T-helper 1 cell treated with Interleukin-12 subunit alpha and Interleukin-12 subunit beta and Interleukin-4 antibody, amounts not matched to agents 30 ng/mL and 1 ng/mL, for 36 hours (primary cell): ENCODE results near the gene ATP5PD. TPM values are rescaled to one million over a fixed set of nuclear protein-coding genes. Genes with fewer than 3 reads are reported as not detected.

Experiments used
- intact Hi-C: fragments of 100-400 bp; cut with micrococcal nuclease; formaldehyde crosslinking; loops from one replicate; pipeline ENCODE4 v1.15.1; 2024
- total RNA-seq: library from RNA; stranded (reverse); gene quantifications from 2 replicates; pipeline ENCODE4 v1.2.3, GENCODE V29; 2022

Gene ATP5PD
- 186 and 190 TPM in 2 replicates for total RNA-seq

DNA sequence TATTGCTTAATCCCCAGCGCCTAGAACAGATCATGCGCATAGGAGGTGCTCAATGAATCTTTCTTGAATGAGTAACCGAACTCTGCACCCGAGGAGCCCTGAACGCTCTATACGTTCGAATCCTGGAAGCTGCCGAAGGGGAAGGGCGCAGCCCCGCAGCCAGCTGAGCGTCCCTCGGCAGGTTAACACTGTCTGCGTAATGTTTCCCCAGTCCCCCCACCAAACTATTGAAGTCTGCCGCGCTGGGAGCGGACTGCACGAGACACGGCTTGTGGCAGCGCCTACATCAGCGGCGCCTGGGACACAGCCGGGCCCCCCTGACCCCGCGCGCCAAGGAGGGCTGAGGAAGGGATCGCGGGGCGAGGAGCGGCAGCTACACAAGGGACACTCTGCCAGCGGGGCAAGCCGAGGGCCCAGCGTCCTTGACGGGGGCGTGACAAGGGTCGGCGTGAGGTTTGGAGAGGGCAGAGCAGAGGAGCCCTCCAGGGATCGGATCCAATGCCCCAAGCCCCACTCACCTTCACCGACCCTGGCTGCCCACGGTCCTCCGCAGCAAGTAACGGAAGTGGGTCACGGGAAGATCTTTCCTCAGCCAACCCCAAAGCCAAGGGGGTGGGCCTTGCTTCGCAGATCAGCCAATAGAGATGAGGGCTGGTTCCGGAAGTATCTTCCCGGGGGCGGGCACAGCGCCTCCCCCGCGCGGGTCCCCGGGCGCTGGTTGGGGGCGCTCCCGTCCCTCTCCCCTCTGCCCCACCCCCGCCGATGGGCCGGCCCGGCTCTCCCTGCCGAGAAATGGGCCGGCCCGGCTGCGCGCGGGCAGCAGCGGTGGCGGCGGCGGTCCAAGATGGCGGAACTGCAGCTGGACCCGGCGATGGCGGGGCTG is at the start of gene ATP5PD, which contains the start of gene KCTD2:
ATP5PD (minus strand) TSS at position 563 of the 883 bp plus-strand sequence. CDS start 4,319 bp downstream, outside the sequence.
KCTD2 (plus strand) TSS at position 819 of the 883 bp plus-strand sequence; CDS start at position 845, 26 bp downstream.
- intact Hi-C loops = loop anchor here (1.0 to 5.0 kb wide), 13 partner anchors 12 to 478 kb away; partner anchors contain the start of genes ARMC7, CDR2L, GGA3 and GRB2

DNA sequence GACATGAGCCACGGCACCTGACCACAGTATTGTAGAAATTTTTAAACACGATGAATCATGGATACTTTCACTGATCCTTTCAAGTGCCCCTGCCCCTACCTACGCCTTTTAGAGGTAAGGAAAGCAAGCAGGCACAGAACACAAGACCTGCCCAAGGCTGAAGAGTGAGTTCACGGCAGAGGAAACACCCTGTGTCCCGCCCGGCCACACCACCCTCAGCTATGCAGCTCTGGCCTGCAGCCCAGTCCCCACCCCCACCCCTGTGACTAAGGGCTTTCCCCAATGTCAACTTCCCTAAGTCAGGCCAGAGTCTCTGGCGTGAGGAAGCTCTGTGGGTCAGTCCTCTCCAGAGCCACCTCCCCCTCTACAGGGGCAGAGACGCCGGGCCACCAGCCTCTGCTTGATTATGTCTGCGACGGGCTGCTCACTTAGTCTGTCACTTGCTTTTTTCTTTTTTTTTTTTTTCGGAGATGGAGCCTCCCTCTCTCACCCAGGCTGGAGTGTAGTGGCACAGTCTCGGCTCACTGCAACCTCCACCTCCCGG is 49.4 kb upstream of the ATP5PD start:
- intact Hi-C loops = no loop called here

DNA sequence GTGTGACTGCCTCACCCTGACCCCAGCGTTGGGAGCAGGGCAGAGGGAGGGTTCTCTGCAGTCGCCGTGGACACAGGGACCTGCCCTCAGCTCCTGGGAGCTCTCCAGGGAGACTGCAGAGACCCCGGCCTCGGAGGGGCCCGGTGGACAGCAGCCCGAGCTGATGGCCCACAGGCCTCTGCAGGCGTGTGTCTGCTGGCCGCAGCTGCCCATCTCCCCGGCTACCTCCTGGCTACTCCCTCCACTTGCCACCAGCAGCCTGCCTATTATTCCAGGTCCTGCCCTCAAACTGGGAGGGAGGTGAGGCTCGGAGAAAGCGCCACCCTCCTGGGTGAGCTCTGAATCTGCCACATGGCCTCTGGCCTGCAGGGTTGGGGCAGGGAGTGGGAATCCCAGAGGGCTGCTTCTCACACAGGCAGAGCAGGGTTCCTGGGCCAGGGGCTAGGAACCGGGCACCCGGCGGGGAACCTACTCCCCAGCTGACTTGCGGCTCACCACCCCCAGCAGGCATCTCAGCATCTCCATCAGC is 48.2 kb upstream of the ATP5PD start:
- intact Hi-C loops = no loop called here

DNA sequence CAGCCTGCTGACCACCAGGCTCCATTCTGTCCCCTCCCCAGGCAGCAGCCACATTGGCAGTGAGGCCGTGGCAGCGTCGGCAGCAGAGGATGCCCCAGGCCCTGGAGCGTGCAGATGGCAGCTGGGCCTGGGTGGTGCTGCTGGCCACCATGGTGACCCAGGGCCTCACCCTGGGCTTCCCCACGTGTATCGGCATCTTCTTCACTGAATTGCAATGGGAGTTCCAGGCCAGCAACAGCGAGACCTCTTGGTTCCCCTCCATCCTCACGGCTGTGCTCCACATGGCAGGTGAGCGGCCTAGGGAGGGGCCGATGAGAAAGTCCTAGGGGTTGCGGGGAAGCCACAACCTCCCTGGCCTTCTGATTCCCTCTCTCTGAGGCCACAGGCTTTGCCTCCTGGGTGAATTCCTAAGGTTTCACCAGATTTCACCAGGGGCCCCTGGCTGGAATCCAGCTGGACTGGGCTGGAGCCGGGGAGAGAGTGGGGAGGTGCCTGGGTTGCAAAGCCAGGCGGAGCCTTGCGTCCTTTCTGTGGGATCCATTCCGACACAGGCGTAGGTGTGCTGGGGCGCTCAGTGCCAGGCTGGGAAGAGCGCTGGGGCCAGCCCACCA is 46.9 kb upstream of the ATP5PD start:
- intact Hi-C loops = no loop called here

DNA sequence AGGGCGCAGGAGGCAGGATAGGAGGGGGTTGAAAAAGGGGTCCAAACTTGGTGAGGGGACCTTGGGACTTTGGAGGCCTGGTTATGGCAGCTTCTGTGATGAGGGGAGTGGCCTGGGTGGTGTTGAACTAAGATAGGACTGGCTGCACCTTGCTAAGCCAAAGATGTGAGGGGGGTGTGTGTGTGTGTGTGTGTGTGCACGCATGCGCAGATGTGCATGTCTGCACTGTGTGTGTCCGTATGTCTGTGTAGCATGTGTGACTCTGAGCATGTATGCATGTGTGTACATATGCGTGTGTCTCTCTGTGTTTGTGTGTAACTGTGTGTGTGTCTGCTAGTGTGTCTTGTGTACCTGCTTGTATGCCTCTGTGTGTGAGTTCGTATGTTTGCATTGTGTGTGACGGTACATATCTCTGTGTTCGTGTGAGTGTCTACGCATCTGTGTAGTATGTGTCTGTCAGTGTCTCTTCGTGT is 45.1 kb upstream of the ATP5PD start:
- intact Hi-C loops = no loop called here

DNA sequence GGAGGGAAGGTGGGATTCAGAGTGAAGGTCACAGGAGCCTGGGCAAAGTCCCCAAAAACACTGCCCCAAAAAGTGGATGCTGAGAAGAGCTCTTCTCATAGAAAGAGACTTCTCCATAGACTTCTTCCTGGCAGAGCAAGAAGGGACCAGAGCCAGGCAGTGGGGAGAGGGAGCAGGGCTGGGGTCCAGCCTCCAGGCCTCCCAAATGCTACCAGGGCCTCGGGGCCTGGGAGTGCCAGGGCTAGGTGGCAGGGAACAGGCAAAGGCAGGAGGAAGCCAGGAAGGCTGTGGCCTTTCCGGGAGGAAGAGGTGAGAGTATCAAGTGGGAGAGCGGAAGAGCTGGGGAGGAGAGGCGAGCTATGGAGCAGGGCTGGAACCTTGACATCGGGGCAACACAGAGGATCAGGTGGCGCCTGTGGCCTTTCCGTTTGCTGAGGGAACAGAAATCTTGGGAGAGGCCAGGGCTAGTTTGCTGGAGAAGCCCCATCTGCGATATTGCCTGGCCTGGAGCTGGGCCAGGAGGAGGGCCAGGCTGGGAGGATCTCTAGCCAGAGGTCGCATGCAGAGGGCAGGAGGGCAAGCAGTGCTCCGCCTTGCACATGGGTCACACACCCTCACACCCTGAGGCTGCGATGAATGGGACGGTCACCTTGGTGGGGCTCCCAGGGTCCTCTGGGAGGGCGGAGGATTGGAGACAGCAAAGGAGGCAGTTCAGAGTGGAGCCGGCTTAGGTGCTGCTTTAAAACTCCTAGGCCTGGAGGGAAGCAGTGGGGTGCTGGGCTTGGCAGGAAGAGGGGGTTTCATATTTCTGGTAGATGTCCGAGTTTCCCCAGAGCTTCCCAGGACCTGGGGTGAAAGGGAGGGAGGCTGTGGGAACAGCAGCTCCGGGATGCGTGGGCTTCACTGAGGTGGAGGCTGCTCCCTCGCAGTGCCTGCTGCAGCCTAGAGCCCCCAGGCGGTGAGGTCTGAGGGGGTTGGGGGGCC is 44.4 kb upstream of the ATP5PD start:
- intact Hi-C loops = no loop called here

DNA sequence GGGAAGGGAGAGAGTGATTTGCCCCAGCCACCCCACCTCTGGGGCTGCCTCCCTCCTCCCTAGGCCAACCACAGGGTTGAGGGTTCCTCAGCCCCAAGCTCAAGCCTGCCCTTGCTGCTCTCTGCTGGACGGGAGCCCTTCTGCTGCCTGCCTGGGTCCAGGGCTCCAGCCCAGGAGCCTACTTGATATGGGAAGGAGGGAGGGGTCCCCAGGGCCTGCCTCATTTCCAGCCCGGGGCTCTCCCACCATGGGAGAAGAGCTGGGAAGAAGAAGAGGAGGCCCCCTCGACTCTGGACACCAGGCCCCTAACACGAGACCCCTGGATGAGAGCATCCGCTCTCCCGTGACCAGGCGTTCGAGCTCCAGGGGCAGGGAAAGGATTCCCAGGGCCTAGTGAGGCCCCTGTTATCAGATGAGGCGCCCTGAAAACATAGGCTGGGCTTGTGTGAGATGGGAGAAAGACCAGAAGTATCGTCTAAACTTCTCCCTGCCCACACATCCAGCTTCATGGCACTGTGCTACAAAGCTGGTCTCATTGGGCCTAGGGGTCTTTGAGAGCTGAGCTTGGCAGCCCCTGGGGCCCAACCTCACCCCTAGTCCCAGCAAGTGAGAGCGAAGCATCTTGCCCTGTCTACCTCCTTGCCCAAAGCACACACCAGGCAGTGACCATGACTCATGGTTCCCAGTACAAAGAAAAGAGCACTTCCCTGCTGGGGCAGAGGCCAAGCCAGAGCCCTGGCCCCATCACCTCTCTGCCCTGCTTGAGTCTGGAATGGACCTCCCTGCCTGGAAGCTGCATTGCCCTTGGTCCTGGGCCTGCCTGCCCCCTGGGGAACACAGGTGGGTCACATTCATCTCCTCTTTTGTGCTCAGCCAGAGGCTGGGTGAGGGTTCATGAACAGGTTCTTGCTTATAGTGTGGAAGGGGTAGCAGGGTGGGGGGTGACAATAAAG is 42.0 kb upstream of the ATP5PD start:
- intact Hi-C loops = loop anchor here (5.0 kb wide), 1 partner anchor 41 kb away; the partner anchor contains the start of genes ATP5PD and KCTD2

DNA sequence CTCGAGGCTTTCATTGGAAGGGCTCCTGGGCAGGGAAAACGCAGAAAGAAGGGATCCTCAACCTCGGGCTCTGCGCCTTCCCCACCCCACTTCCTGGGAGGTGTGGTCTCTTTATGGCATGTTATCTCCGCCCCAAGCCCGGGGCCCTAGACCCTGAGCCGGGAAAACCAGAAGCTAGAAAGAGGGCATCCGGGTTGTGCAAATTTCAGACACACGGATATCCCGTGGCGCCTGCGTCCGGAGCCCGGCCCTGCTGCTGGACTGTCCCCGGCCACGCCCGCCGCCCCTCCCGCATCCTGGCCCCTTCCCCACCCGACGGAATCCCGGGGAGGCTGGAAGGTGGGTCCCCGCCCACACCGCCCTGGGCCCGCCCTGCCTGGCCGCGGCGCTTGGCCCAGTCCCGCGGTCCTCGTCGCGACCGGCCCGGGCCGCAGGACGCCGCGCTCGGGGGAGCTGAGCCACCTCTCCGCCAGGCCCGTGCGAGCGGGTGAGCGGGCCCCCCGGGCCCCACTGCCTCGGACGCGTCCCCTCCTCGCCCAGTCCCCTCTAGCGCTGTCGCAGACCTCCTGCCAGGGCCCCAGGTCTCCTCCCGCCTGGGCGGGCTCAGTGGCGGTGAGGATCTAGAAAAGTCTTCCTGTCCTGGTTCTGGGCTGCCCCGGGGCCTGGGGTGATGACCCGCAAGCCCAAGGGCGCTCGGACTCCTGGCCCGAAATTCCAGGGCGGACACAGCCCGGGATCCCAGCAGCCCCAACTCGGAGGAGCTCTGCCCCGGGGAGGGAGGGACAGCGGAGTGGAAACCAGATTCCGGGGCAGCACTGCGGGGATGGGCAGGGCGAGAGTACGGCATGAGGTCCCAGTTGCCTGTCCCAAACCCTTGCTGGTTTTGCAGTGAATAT is 41.0 kb upstream of the ATP5PD start, which contains the start of gene SLC16A5:
SLC16A5 (plus strand) TSS at position 397 of the 896 bp plus-strand sequence. CDS start 5,683 bp downstream, outside the sequence.
- intact Hi-C loops = loop anchor here (1.0 to 5.0 kb wide), 3 partner anchors 22 to 102 kb away; partner anchors contain the start of genes ATP5PD and KCTD2

DNA sequence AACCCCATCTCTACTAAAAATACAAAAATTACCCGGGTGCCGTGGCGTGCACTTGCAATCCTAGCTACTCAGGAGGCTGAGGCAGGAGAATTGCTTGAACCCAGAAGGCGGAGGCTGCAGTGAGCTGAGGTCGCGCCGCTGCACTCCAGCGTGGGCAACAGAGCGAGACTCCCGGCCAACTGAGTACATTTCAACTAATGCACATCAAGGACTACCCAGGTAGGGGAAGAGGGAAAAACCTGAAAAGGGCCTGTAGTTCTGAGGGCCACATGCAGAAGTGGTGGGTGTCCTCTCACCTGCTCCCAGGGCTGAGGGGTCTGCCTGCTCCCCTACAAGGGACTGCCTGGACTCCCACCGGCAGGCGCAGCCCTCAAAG is 40.4 kb upstream of the ATP5PD start:
- intact Hi-C loops = loop anchor here (1.0 to 5.0 kb wide), 3 partner anchors 23 to 101 kb away; partner anchors contain the start of genes ATP5PD and KCTD2

DNA sequence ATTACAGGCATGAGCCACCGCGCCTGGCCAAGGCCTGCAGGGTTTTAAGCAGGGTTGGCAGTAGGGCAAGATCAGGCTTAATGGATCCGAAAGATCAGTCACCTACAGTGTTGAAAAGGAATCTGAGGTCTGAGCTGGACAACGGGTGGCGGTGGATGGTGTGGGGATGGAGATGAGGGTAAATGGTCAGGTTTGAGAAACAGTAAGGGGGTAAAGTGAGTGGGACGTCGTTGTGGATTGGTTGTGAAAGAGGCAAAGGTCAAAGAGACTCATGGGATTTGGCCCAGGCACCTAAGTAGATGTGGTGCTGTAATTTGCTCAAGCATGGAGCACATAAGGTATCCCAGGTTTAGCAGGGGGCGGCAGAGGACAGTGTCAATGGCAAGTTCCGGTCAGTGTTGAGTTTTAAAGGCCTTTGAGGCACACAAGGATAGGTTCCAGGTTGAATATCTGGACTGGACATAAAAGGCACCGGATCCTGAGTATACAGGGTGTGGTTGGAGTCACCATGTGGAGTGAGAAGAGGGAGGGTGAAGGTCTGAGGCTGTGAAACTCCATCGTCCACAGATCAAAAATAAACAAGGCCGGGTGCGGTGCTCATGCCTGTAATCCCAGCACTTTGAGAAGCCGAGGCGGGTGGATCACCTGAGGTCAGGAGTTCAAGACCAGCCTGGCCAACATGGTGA is 39.9 kb upstream of the ATP5PD start:
- intact Hi-C loops = loop anchor here (1.0 to 5.0 kb wide), 3 partner anchors 24 to 100 kb away; partner anchors contain the start of genes ATP5PD and KCTD2

DNA sequence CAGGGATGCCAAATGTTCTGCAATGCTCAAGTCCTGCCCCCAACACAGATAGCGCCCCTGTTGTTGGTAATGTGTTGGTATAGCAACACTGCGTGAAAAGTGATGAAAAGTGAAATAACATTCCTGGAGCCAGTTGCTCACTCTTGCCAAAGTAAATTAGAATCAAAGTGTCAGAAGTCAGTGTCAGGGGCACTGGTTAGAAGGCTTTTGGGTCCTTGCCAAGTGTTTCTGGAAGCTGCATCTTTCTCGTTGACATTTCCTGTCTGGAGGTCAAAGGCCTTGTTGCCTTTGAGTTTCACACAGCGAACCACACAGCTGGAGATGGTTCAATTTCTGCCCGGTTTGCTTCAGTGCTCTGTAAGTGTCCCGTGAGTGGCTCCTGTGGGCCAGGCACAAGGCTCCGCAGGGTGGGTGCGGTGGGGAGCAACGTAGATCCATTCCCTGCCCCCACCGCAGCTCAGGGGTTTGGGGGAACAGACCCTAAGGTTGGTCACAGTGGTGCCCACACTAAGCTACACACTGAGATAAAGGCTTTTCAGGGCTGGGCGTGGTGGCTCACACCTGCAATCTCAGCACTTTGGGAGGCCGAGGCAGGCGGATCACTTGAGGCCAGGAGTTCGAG is 37.4 kb upstream of the ATP5PD start:
- intact Hi-C loops = no loop called here

DNA sequence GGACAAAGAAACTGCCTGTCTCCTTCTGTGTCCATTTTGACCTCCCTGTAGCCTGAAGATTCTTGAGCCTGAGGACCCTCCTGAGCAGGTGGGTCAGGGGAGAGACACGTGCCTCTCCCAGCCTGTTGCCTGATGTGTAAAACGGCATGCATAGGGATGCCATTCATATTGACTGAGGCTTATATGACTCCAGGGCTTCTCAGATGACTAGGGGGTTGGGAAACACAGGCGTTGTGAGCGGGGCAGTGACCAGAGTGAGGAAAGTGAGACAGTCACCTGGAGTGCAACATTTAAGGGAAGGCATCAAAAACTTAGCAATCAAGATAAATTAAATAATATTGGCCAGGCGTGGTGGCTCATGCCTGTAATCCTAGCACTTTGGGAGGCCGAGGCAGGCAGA is 35.9 kb upstream of the ATP5PD start:
- intact Hi-C loops = no loop called here

DNA sequence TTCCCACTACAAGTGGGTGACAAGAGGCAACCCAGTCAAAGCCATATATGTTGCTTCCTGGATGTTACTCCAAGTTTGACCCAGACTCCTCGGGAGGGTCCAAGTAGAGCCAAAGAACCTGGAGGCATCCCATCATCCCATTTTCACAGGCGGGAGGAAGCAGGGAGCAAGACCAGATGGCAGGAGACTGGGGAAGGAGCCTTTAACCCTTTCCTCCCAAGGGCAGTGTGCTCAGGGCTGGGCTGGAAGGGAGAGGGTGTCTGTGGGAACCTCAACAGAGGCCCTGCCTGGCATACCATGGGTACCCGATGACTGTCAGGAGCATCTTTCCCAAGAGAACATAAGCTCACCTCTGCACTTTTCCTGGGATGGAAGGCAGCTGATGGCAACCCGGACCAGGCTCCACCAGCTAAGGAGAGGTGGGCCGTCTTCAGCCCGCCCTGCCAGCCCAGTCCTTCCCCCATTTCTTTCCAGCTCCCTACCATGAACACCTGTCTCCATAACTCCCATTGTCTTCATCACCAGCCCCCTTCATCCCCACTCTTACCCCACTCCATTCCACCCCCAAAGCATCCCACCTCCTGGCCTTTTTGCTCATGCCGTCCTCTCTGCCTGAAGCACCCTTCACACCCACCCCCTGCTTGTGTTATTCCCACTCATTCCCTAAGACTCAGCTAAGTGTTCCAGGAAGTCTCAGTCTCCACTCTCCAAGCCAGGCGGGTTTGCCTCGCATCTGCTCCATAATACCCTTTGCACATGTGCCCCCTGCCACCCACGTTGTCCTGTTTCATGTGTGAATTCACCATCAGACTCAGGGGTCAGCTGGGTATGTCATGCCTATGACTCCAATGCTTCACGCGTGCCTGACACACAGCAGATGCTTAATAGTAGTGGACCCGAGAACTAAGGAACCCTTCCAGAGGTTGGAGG is 35.1 kb upstream of the ATP5PD start:
- intact Hi-C loops = no loop called here

DNA sequence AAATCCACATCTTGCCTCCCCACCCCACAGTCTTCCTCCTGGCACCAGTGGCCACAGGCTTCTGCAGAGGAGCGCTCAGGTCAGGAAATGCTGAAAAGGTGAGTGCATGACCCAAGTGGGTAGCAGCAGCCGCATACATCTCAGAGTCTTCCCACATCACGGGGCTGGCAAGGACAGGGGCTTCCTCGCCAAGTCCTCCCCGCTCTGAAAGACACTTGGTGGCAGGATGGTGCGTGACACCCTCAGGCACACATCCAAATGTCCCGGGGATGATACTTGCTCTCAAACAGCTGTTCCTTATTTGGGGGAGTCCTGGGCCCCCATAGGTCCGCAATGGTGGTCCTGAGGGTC is 32.2 kb upstream of the ATP5PD start:
- intact Hi-C loops = no loop called here

DNA sequence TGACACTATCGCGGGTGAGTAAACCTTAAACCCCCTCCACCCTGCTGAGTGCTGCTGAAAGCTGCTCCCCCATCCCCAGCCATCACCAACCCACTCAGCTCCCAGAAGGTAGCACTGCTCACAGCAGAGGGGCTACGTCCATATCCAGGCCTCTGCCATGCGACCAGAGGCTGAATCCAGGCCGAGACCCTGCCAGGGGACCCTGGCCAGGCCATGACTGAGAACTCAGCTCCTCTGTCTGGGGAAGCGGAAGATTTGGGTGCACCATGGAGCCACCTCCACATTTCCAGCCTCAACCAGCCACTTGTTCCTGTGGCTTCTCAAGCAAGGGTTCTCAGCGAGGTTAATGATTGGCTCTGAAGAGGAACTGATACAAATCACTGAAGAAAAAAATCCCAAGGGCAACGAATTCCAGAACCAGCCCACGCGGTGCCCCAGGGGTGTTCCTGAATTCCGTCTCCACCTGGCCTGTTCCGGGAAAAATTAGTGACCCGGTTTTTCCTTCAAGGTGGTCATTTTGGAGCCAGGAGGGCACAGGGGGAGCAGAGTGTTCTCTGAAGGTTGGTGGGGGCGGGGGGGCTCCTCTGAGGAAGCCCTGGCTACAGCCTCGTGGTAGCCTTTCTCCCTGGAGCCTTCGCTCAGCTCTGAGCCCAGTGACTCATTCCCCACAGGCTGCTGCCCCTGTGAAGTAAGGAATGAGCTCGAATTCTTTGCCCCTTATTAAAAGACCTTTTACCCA is 31.7 kb upstream of the ATP5PD start:
- intact Hi-C loops = no loop called here
